Psoas muscle (tissue), 8 donors: ENCODE results near the gene CBS. TPM values are rescaled to one million over a fixed set of nuclear protein-coding genes. Genes with fewer than 3 reads are reported as not detected.

ENCODE experiments used
- ATAC-seq, 4 donors: fragments of 200-7000 bp; cut with Tn5 transposase; one replicate each; pipeline ENCODE4 v1.9.1; 2020; ENCODE audit warnings: moderate library complexity in 3 of 4, mild to moderate bottlenecking in 2 of 4
- DNase-seq, 2 donors: peaks; one replicate each; pipeline ENCODE4 v3.0.0-alpha.2; 2020
- H3K27ac ChIP-seq: fragments of 200-600 bp; one replicate; pipeline ENCODE4 v1.8.0; 2022
- H3K27me3 ChIP-seq, 3 donors: fragments of 200-600 bp in 1 of 3; one replicate each; pipeline versions ENCODE4 v1.6.1 to v1.8.0; 2013 to 2022; ENCODE audit warnings: low read length in 2 of 3, mild to moderate bottlenecking in 2 of 3, moderate library complexity in 1 of 3; ENCODE audit not compliant: insufficient read depth in 3 of 3
- H3K36me3 ChIP-seq, 2 donors: fragments of 200-600 bp in 1 of 2; one replicate each; pipeline versions ENCODE4 v1.6.1 to v1.8.0; 2013 to 2022; ENCODE audit warnings: low read depth in 1 of 2, mild to moderate bottlenecking in 1 of 2, moderate library complexity in 1 of 2; ENCODE audit not compliant: insufficient read depth in 1 of 2
- H3K4me1 ChIP-seq: fragments of 200-600 bp; one replicate; pipeline ENCODE4 v1.8.0; 2022
- H3K4me3 ChIP-seq: fragments of 200-600 bp; one replicate; pipeline ENCODE4 v1.8.0; 2022; ENCODE audit warnings: mild to moderate bottlenecking
- H3K9me3 ChIP-seq: fragments of 200-600 bp; one replicate; pipeline ENCODE4 v1.8.0; 2022
- CTCF ChIP-seq: fragments of 200-600 bp; IDR thresholded peaks from one replicate; pipeline ENCODE4 v1.8.0; 2022; ENCODE audit warnings: antibody characterized with exemption
- WGBS, 3 donors: extraction: QIAGEN DNeasy Blood & Tissue Kit; methylation state at CpG; one replicate each; pipeline versions ENCODE4 v1.1.6 to v1.1.7; 2013; 5-methylcytosine and 5-hydroxymethylcytosine counted together
- intact Hi-C, 2 donors: fragments of 100-400 bp; cut with DNase I; formaldehyde crosslinking; loops; one replicate each; pipeline versions ENCODE4 v1.11.0 to v1.14.2; 2022
- polyA plus RNA-seq, 3 donors: library from polyadenylated mRNA; stranded (reverse); fragments of 200-250 nt; gene quantifications; one replicate each; pipeline ENCODE4 v1.2.3, GENCODE V29; 2013
- total RNA-seq, 4 donors: library from RNA; stranded (reverse); fragmentation: NEBNext Ultra II Directional in 2 of 4; extraction: Animal tissue kit (Norgen Biotek cat#: 25700) in 2 of 4; gene quantifications; one replicate each; pipeline versions ENCODE4 v1.2.1 to v1.2.4, GENCODE V29; 2021 to 2023
- donor health status: healthy with polysubstance abuse.
- donor health status: DM: no; HTN: no; CAD: no; lungs with moderate emphysema.
- donor health status: Bipolar disorder and iron deficiency.
- donor health status: healthy.
- donor health status: DM: yes; HTN: yes; CAD: no.
- donor health status: DM: no; HTN: no; CAD: no.
- donor health status: DM: no; HTN: no; CAD: no.
- donor health status: DM: yes; HTN: yes; CAD: no.

The CBS gene
- total and polyA plus RNA-seq, 7 donors: 1.1 to 2.6 (median 1.8) TPM

GRCh38 chr21:43023175-43023574, 52.5 kb downstream of the CBS start:
- H3K27me3 ChIP-seq: no peaks in the 10 kb centered on the region
- no peak for ATAC-seq
- H3K4me3 ChIP-seq: no peak overlapping the region
- H3K4me1 ChIP-seq: no peaks in the 10 kb centered on the region
- H3K27ac ChIP-seq: no peak overlapping the region
- WGBS, 3 donors: 92 to 94% (median 93%) methylated on average over 8 of the region's 8 CpGs
- intact Hi-C loops: no loop called here
- H3K36me3 ChIP-seq: peaks cover 0 to 62% of the 10 kb centered on the region in 2 donors
- DNase-seq: no peak
- no peak for TF ChIP-seq CTCF
- no peaks in the 10 kb centered on the region for H3K9me3 ChIP-seq

GRCh38 chr21:43021756-43022600, 53.7 kb downstream of the CBS start:
- no peak for TF ChIP-seq CTCF
- intact Hi-C loops: no loop called here
- 94 to 96% (median 95%) methylated on average over 28 of the region's 28 CpGs for WGBS, 3 donors
- no peaks in the 10 kb centered on the region for H3K27me3 ChIP-seq
- H3K36me3 ChIP-seq: peaks cover 0 to 67% of the 10 kb centered on the region in 2 donors
- ATAC-seq (no peak), DNase-seq (no peak)
- H3K9me3 ChIP-seq: no peaks in the 10 kb centered on the region
- no peaks in the 10 kb centered on the region for H3K4me1 ChIP-seq
- no peak overlapping the region for H3K4me3 ChIP-seq
- no peak overlapping the region for H3K27ac ChIP-seq

GRCh38 chr21:43021191-43021590, 54.4 kb downstream of the CBS start:
- H3K4me3 ChIP-seq: no peak overlapping the region
- DNase-seq (no peak), ATAC-seq (no peak)
- H3K27me3 ChIP-seq: no peaks in the 10 kb centered on the region
- intact Hi-C loops: no loop called here
- TF ChIP-seq CTCF: no peak
- peaks cover 0 to 70% of the 10 kb centered on the region in 2 donors for H3K36me3 ChIP-seq
- H3K4me1 ChIP-seq: no peaks in the 10 kb centered on the region
- no peak overlapping the region for H3K27ac ChIP-seq
- WGBS, 3 donors: 81 to 87% (median 81%) methylated on average over 10 of the region's 10 CpGs
- no peaks in the 10 kb centered on the region for H3K9me3 ChIP-seq

GRCh38 chr21:43020771-43021170, 54.9 kb downstream of the CBS start:
- Histone ChIP-seq H3K4me3 (no peak overlapping the region), H3K36me3 (peaks cover 0 to 69% of the 10 kb centered on the region in 2 donors), H3K27ac (no peak overlapping the region), H3K9me3 (no peaks in the 10 kb centered on the region), H3K27me3 (no peaks in the 10 kb centered on the region), H3K4me1 (no peaks in the 10 kb centered on the region)
- no peak for ATAC-seq
- intact Hi-C loops: no loop called here
- DNase-seq: no peak
- WGBS, 3 donors: 80 to 89% (median 85%) methylated on average over 6 of the region's 6 CpGs
- TF ChIP-seq CTCF: no peak

- ATAC-seq (no peak), DNase-seq (no peak)
- Histone ChIP-seq H3K9me3 (no peaks in the 10 kb centered on the region), H3K36me3 (peaks cover 0 to 63% of the 10 kb centered on the region in 2 donors), H3K4me1 (no peaks in the 10 kb centered on the region), H3K4me3 (no peak overlapping the region), H3K27ac (no peak overlapping the region), H3K27me3 (no peaks in the 10 kb centered on the region)
- no peak for TF ChIP-seq CTCF
- 93 to 97% (median 96%) methylated on average over 13 of the region's 13 CpGs for WGBS, 3 donors
- intact Hi-C loops: no loop called here
These were observed 55.5 kb downstream of the CBS start for GRCh38 chr21:43020177-43020576.
